HG03280 (cell line): Measurements from ENCODE around the gene KLHL11.

ENCODE experiments used
- ATAC-seq: cut with Tn5 transposase; IDR thresholded peaks from one replicate; pipeline ENCODE4 v1.9.1; 2021; ENCODE audit warnings: mild to moderate bottlenecking, moderate library complexity; ENCODE audit not compliant: unreplicated experiment

KLHL11 gene

GRCh38 chr17:41864836-41865595, at the start of gene KLHL11:
Gene KLHL11 (minus strand): TSS chr17:41865423. CDS start chr17:41865370, 53 bp downstream.
- ATAC-seq = peak; percentile 91

GRCh38 chr17:41915020-41915419, 49.8 kb upstream of the KLHL11 start:
- ATAC-seq = no peak

GRCh38 chr17:41914358-41914766, 49.1 kb upstream of the KLHL11 start:
- ATAC-seq = no peak

GRCh38 chr17:41913798-41914197, 48.6 kb upstream of the KLHL11 start:
- ATAC-seq = no peak

GRCh38 chr17:41912925-41913324, 47.7 kb upstream of the KLHL11 start:
- no peak for ATAC-seq

- no peak for ATAC-seq
Measured at GRCh38 chr17:41910701-41911391, 45.6 kb upstream of the KLHL11 start.

GRCh38 chr17:41909088-41909487, 43.9 kb upstream of the KLHL11 start:
- no peak for ATAC-seq

- ATAC-seq = no peak
Measured at GRCh38 chr17:41907633-41908539, 42.7 kb upstream of the KLHL11 start.

GRCh38 chr17:41907185-41907556, 41.9 kb upstream of the KLHL11 start:
- no peak for ATAC-seq

- ATAC-seq = no peak
Measured at GRCh38 chr17:41906465-41907184, 41.4 kb upstream of the KLHL11 start.

GRCh38 chr17:41905172-41905571, 39.9 kb upstream of the KLHL11 start:
- no peak for ATAC-seq

GRCh38 chr17:41904242-41904841, 39.1 kb upstream of the KLHL11 start:
- no peak for ATAC-seq

GRCh38 chr17:41901646-41902045, 36.4 kb upstream of the KLHL11 start:
- ATAC-seq = no peak

GRCh38 chr17:41896726-41897125, 31.5 kb upstream of the KLHL11 start:
- ATAC-seq = no peak

GRCh38 chr17:41895617-41896016, 30.4 kb upstream of the KLHL11 start:
- ATAC-seq = no peak

- ATAC-seq = no peak
Measured at GRCh38 chr17:41894791-41895331, 29.6 kb upstream of the KLHL11 start.

GRCh38 chr17:41893384-41893783, 28.2 kb upstream of the KLHL11 start:
- ATAC-seq = no peak

GRCh38 chr17:41892021-41892376, 26.8 kb upstream of the KLHL11 start:
- no peak for ATAC-seq

- no peak for ATAC-seq
Measured at GRCh38 chr17:41891135-41892020, 26.2 kb upstream of the KLHL11 start.
